H1 (cell line): ENCODE measurements around the gene SLC44A5. TPM values are rescaled to one million over a fixed set of nuclear protein-coding genes. Genes with fewer than 3 reads are reported as not detected.

ENCODE experiments used
- CTCF ChIA-PET: fragments of 300-600 bp; sonication (Branson Sonifier 250); formaldehyde crosslinking; loops from one replicate; lab custom pipeline; 2021; ENCODE audit not compliant: partially characterized antibody; lab: Charles Lee
- POLR2A ChIA-PET: fragments of 300-600 bp; sonication (Branson Sonifier 250); formaldehyde crosslinking; loops from one replicate; lab custom pipeline; 2021; ENCODE audit warnings: inconsistent platforms; ENCODE audit not compliant: partially characterized antibody; lab: Charles Lee
- DNase-seq, 2 experiments: peaks; one replicate each; pipeline versions ENCODE4 v3.0.0 to v3.0.0-alpha.2; 2010 to 2022; ENCODE audit warnings: low spot score in 2 of 2, low read depth in 1 of 2, mixed read lengths in 1 of 2
- FAIRE-seq: peaks from 2 replicates; lab custom pipeline; 2011; peaks lifted over from hg19 to GRCh38; lab: Jason Lieb, UNC
- H2AFZ ChIP-seq: 2 replicates; pipeline ENCODE4 v1.8.1; 2012; ENCODE audit warnings: low read length, inconsistent platforms
- H2AK5ac ChIP-seq: 2 replicates; pipeline ENCODE4 v1.6.1; 2013; ENCODE audit warnings: low read depth, low read length
- H2BK120ac ChIP-seq: replicated peaks from 2 replicates; pipeline ENCODE3; 2013; ENCODE audit warnings: low read depth, low read length, inconsistent platforms
- H2BK12ac ChIP-seq: 2 replicates; pipeline ENCODE4 v1.6.1; 2013; ENCODE audit warnings: low read depth, low read length
- H2BK15ac ChIP-seq: 2 replicates; pipeline ENCODE4 v1.6.1; 2013; ENCODE audit warnings: low read length
- H2BK20ac ChIP-seq: 2 replicates; pipeline ENCODE4 v1.6.1; 2013; ENCODE audit warnings: low read length
- H2BK5ac ChIP-seq: 2 replicates; pipeline ENCODE4 v1.6.1; 2013; ENCODE audit warnings: low read depth, low read length
- H3K14ac ChIP-seq: 2 replicates; pipeline ENCODE4 v1.6.1; 2013; ENCODE audit warnings: inconsistent platforms; ENCODE audit not compliant: insufficient read length
- H3K18ac ChIP-seq: 2 replicates; pipeline ENCODE4 v1.6.1; 2013; ENCODE audit warnings: low read length; ENCODE audit errors: extremely low read depth
- H3K23ac ChIP-seq: 2 replicates; pipeline ENCODE4 v1.6.1; 2013; ENCODE audit warnings: inconsistent platforms; ENCODE audit not compliant: insufficient read length
- H3K23me2 ChIP-seq: 2 replicates; pipeline ENCODE4 v1.6.1; 2013; ENCODE audit warnings: low read depth, low read length
- H3K27ac ChIP-seq: 2 replicates; pipeline ENCODE4 v1.6.1; 2011; ENCODE audit warnings: low read depth, low read length, inconsistent platforms
- H3K27me3 ChIP-seq, 4 experiments: replicated peaks in 1 of 4; 1 replicate in 1 of 4; 2 replicates in 3 of 4; pipeline versions ENCODE4 v1.6.1 to v1.8.1; 2011 to 2013; ENCODE audit warnings: low read length in 3 of 4, mild to moderate bottlenecking in 3 of 4, inconsistent platforms in 2 of 4, mixed read lengths in 2 of 4, moderate library complexity in 1 of 4; ENCODE audit not compliant: control insufficient read depth in 3 of 4, insufficient read depth in 3 of 4; ENCODE audit errors: extremely low read depth in 1 of 4
- H3K36me3 ChIP-seq, 4 experiments: 2 replicates each; pipeline versions ENCODE4 v1.6.1 to v1.8.1; 2011 to 2013; ENCODE audit warnings: mild to moderate bottlenecking in 4 of 4, low read length in 3 of 4, moderate library complexity in 2 of 4, control low read depth in 1 of 4, inconsistent platforms in 1 of 4; ENCODE audit not compliant: insufficient read depth in 4 of 4, control insufficient read depth in 2 of 4
- H3K4ac ChIP-seq: replicated peaks from 2 replicates; pipeline ENCODE3; 2013; ENCODE audit warnings: low read length, low read depth, mixed read lengths, inconsistent platforms; ENCODE audit not compliant: insufficient read length
- H3K4me1 ChIP-seq, 4 experiments: replicated peaks in 1 of 4; 1 replicate in 1 of 4; 2 replicates in 3 of 4; pipeline versions ENCODE4 v1.6.1 to v1.8.1; 2011 to 2013; ENCODE audit warnings: low read length in 3 of 4, inconsistent platforms in 2 of 4, mixed read lengths in 1 of 4; ENCODE audit not compliant: insufficient read depth in 4 of 4, control insufficient read depth in 3 of 4
- H3K4me2 ChIP-seq, 2 experiments: 2 replicates each; pipeline versions ENCODE4 v1.6.1 to v1.8.1; 2011 to 2013; ENCODE audit warnings: low read depth in 2 of 2, low read length in 2 of 2, control low read depth in 1 of 2, inconsistent platforms in 1 of 2, mild to moderate bottlenecking in 1 of 2; ENCODE audit not compliant: insufficient read depth in 1 of 2
- H3K4me3 ChIP-seq, 4 experiments: fragments of 200-600, 300-600 bp in 1 of 4; sonication (generic), shearing (Covaris generic), sonication (Bioruptor Twin) in 1 of 4; 2 replicates each; pipeline versions ENCODE4 v1.5.1 to v1.8.1; 2011 to 2016; ENCODE audit warnings: low read length in 4 of 4, low read depth in 3 of 4, control low read depth in 2 of 4, inconsistent platforms in 2 of 4, mild to moderate bottlenecking in 2 of 4, mixed read lengths in 1 of 4, moderate library complexity in 1 of 4; ENCODE audit not compliant: insufficient read depth in 2 of 4; ENCODE audit errors: extremely low read depth in 1 of 4
- H3K56ac ChIP-seq: replicated peaks from 2 replicates; pipeline ENCODE3; 2013; ENCODE audit warnings: low read depth, mild to moderate bottlenecking, mixed read lengths, low read length, inconsistent platforms; ENCODE audit not compliant: insufficient read length
- H3K79me1 ChIP-seq: 2 replicates; pipeline ENCODE4 v1.6.1; 2013; ENCODE audit warnings: low read depth, low read length, control low read depth
- H3K79me2 ChIP-seq, 2 experiments: 2 replicates each; pipeline versions ENCODE4 v1.6.1 to v1.8.1; 2012 to 2013; ENCODE audit warnings: low read length in 2 of 2, mild to moderate bottlenecking in 2 of 2, inconsistent platforms in 1 of 2; ENCODE audit not compliant: insufficient read depth in 2 of 2, control insufficient read depth in 1 of 2
- H3K9ac ChIP-seq, 4 experiments: replicated peaks in 1 of 4; 1 replicate in 1 of 4; 2 replicates in 3 of 4; pipeline versions ENCODE4 v1.6.1 to v1.8.1; 2011 to 2013; ENCODE audit warnings: low read depth in 3 of 4, low read length in 3 of 4, control low read depth in 2 of 4, mild to moderate bottlenecking in 2 of 4, moderate library complexity in 2 of 4, inconsistent platforms in 1 of 4; ENCODE audit errors: extremely low read depth in 1 of 4
- H3K9me3 ChIP-seq, 2 experiments: 2 replicates each; pipeline versions ENCODE4 v1.6.1 to v1.8.1; 2012 to 2013; ENCODE audit warnings: mild to moderate bottlenecking in 2 of 2, moderate library complexity in 2 of 2, control low read depth in 1 of 2, inconsistent platforms in 1 of 2, low read depth in 1 of 2, low read length in 1 of 2, mixed read lengths in 1 of 2; ENCODE audit not compliant: insufficient read depth in 2 of 2
- H4K20me1 ChIP-seq, 2 experiments: replicated peaks in 1 of 2; 2 replicates each; pipeline versions ENCODE3 to v1.8.1; 2011 to 2013; ENCODE audit warnings: inconsistent platforms in 2 of 2, low read length in 2 of 2, mild to moderate bottlenecking in 1 of 2; ENCODE audit not compliant: insufficient read depth in 2 of 2, control insufficient read depth in 1 of 2
- H4K5ac ChIP-seq: 2 replicates; pipeline ENCODE4 v1.6.1; 2013; ENCODE audit warnings: low read length, low read depth, mixed read lengths, inconsistent platforms; ENCODE audit not compliant: insufficient read length
- H4K8ac ChIP-seq: 2 replicates; pipeline ENCODE4 v1.8.0; 2013; ENCODE audit warnings: mild to moderate bottlenecking, moderate library complexity, low read length, inconsistent platforms; ENCODE audit not compliant: insufficient read depth; ENCODE audit errors: extremely low read depth
- H4K91ac ChIP-seq: replicated peaks from 2 replicates; pipeline ENCODE3; 2013; ENCODE audit warnings: low read length, mixed read lengths, inconsistent platforms; ENCODE audit not compliant: insufficient read length
- ASH2L ChIP-seq: fragments of 200-600, 300-600 bp; sonication (generic); IDR thresholded peaks from one replicate; pipeline ENCODE4 v1.7.1; 2017; ENCODE audit warnings: low read length
- ATF3 ChIP-seq: IDR thresholded peaks from 2 replicates; pipeline ENCODE4 v1.6.1; 2011; ENCODE audit warnings: low read depth, mild to moderate bottlenecking, low read length; ENCODE audit not compliant: insufficient read depth
- BCL11A ChIP-seq, 2 experiments: IDR thresholded peaks; one replicate each; pipeline ENCODE4 v1.6.1; 2011; ENCODE audit warnings: low read depth in 2 of 2, low read length in 2 of 2, mild to moderate bottlenecking in 2 of 2
- GABPA ChIP-seq: IDR thresholded peaks from 2 replicates; pipeline ENCODE4 v1.6.1; 2011; ENCODE audit warnings: mild to moderate bottlenecking, low read length, moderate library complexity, borderline replicate concordance; ENCODE audit not compliant: insufficient read depth
- GTF2F1 ChIP-seq: IDR thresholded peaks from 2 replicates; pipeline ENCODE4 v1.6.1; 2012; ENCODE audit warnings: low read depth, low read length, improper control_type of control experiment, borderline replicate concordance
- KDM4A ChIP-seq: IDR thresholded peaks from one replicate; pipeline ENCODE4 v1.7.1; 2012; ENCODE audit warnings: low read depth, mild to moderate bottlenecking, moderate library complexity, low read length, inconsistent platforms; ENCODE audit not compliant: severe bottlenecking
- MAFK ChIP-seq: IDR thresholded peaks from 2 replicates; pipeline ENCODE4 v1.6.1; 2012; ENCODE audit warnings: low read depth, mild to moderate bottlenecking, improper control_type of control experiment, low read length
- NANOG ChIP-seq: IDR thresholded peaks from 2 replicates; pipeline ENCODE4 v1.6.1; 2011; ENCODE audit warnings: low read length, low read depth, mild to moderate bottlenecking, inconsistent platforms; ENCODE audit not compliant: insufficient read depth, poor library complexity, severe bottlenecking
- RXRA ChIP-seq: IDR thresholded peaks from 2 replicates; pipeline ENCODE4 v1.6.1; 2011; ENCODE audit warnings: low read depth, mild to moderate bottlenecking, low read length, moderate library complexity; ENCODE audit not compliant: insufficient read depth
- SAP30 ChIP-seq: fragments of 300-600 bp; sonication (generic); IDR thresholded peaks from 2 replicates; pipeline ENCODE4 v1.7.1; 2012; ENCODE audit warnings: low read length, moderate library complexity, mild to moderate bottlenecking, inconsistent platforms; ENCODE audit not compliant: insufficient read depth, insufficient replicate concordance
- SIN3A ChIP-seq, 2 experiments: IDR thresholded peaks in 1 of 2; conservative IDR thresholded peaks in 1 of 2; 2 replicates each; pipeline ENCODE4 v1.6.1; 2011 to 2012; ENCODE audit warnings: low read length in 2 of 2, improper control_type of control experiment in 1 of 2, low read depth in 1 of 2, mild to moderate bottlenecking in 1 of 2
- SP2 ChIP-seq: IDR thresholded peaks from 2 replicates; pipeline ENCODE4 v1.6.1; 2012; ENCODE audit warnings: mild to moderate bottlenecking, low read length, inconsistent platforms
- ZNF274 ChIP-seq: IDR thresholded peaks from 2 replicates; pipeline ENCODE4 v1.7.0; 2012; ENCODE audit warnings: low read length, borderline replicate concordance; ENCODE audit errors: extremely low read depth
- WGBS, 2 experiments: shearing (Covaris generic) in 1 of 2; methylation state at CpG; one replicate each; pipeline versions ENCODE4 v1.1.6 to v1.1.7; 2013 to 2015; ENCODE audit warnings: low lambda C conversion rate in 2 of 2, mixed read lengths in 2 of 2, inconsistent platforms in 1 of 2, low coverage in 1 of 2, missing lambda C conversion rate in 1 of 2; ENCODE audit not compliant: insufficient replicate concordance in 2 of 2, insufficient coverage in 1 of 2, insufficient read length in 1 of 2; ENCODE audit errors: extremely low coverage in 1 of 2, missing lambda C conversion rate in 1 of 2; 5-methylcytosine and 5-hydroxymethylcytosine counted together
- polyA plus RNA-seq, 7 experiments: library from polyadenylated mRNA; depleted of rRNA in 3 of 7; stranded (reverse) in 5 of 7; unstranded in 2 of 7; fragments of >200 nt in 5 of 7; fragments of 200-250 nt in 2 of 7; gene quantifications; 1 replicate in 5 of 7; 2 replicates in 1 of 7; 4 replicates in 1 of 7; pipeline versions ENCODE4 v1.2.1 to v1.2.3, GENCODE V29; 2011 to 2013; ENCODE audit warnings: missing spikeins in 2 of 7, mixed read lengths in 2 of 7
- total RNA-seq: library from RNA; stranded (reverse); fragmentation: NEBNext Ultra II Directional; extraction: Animal tissue kit (Norgen Biotek cat#: 25700); gene quantifications from 2 replicates; pipeline ENCODE4 v1.2.1, GENCODE V29; 2021

The SLC44A5 gene
- total and polyA plus RNA-seq, 2 of the 8 experiments (the other 6 are each of a cell fraction or from before 2014, with no cell fraction given) = 1.8 to 3.3 TPM

- no peak overlapping the region for H3K4me3 ChIP-seq
- no peak overlapping the region for H2AFZ ChIP-seq
- H3K56ac ChIP-seq = no peak overlapping the region
- H3K4me1 ChIP-seq = no peaks in the 10 kb centered on the region
- H3K23ac ChIP-seq = no peak overlapping the region
- H3K79me2 ChIP-seq = no peaks in the 10 kb centered on the region
- FAIRE-seq = no peak
- ChIA-PET POLR2A (no interaction called here), CTCF (interaction anchor here (1.1 to 4.5 kb wide), 4 partner anchors 9 to 356 kb away, joined by 3 to 36 read pairs (median 11); no protein-coding TSS in a partner anchor)
- no peaks in the 10 kb centered on the region for H3K23me2 ChIP-seq
- H3K14ac ChIP-seq = no peak overlapping the region
- no peak overlapping the region for H4K8ac ChIP-seq
- H4K91ac ChIP-seq = no peak overlapping the region
- H2AK5ac ChIP-seq = no peak overlapping the region
- H3K18ac ChIP-seq = no peak overlapping the region
- no peak overlapping the region for H2BK12ac ChIP-seq
- H2BK15ac ChIP-seq = no peak overlapping the region
- H3K9ac ChIP-seq = no peak overlapping the region
- H3K4ac ChIP-seq = no peak overlapping the region
- H2BK120ac ChIP-seq = no peak overlapping the region
- H3K4me2 ChIP-seq = no peak overlapping the region
- H3K9me3 ChIP-seq = peaks cover 3 to 7% of the 10 kb centered on the region in 2 experiments; a peak in 2 of 4 replicates
- no peak overlapping the region for H4K5ac ChIP-seq
- no peak overlapping the region for H2BK20ac ChIP-seq
- H4K20me1 ChIP-seq = no peaks in the 10 kb centered on the region
- H3K79me1 ChIP-seq = no peaks in the 10 kb centered on the region
- no peak overlapping the region for H3K27ac ChIP-seq
- DNase-seq = no peak
- no peaks in the 10 kb centered on the region for H3K27me3 ChIP-seq
- no peaks in the 10 kb centered on the region for H3K36me3 ChIP-seq
- WGBS, 2 experiments = 79% methylated on average over 1 of the region's 1 CpG; no CpG with 5 or more reads in 1 of the 2 experiments
- H2BK5ac ChIP-seq = no peak overlapping the region
- TF ChIP-seq NANOG (no peak), KDM4A (no peak), ASH2L (no peak), GABPA (no peak), MAFK (no peak), GTF2F1 (no peak), RXRA (no peak), BCL11A (IDR thresholded peaks at IDR 0.05; ENCODE audit: low read depth in 2 of 2, low read length in 2 of 2) (no peak), ZNF274 (no peak), SIN3A (conservative IDR thresholded peaks at IDR 0.05 in 1 of 2, IDR thresholded peaks at IDR 0.05 in 1 of 2; ENCODE audit: low read depth in 1 of 2, low read length in 2 of 2) (no peak), SAP30 (no peak), SP2 (no peak), ATF3 (no peak)
Measured at GRCh38 chr1:75275631-75276030, 335.3 kb downstream of the SLC44A5 start.
